Effector memory CD8-positive, alpha-beta T cell (primary cell): Measurements from ENCODE around the gene TCAF1.
"Not testable (repeated sequence)": the region's sequence is repeated elsewhere in the genome, so short reads cannot be mapped to it uniquely, and the experiment has no call there.

ENCODE experiments used
- ATAC-seq: fragments of 150-1000 bp; cut with Tn5 transposase; replicated peaks from 2 replicates; pipeline ENCODE4 v1.10.0; 2021; ENCODE audit warnings: mild to moderate bottlenecking, moderate library complexity
- DNase-seq, 3 experiments: peaks; one replicate each; pipeline ENCODE4 v3.0.0; 2021
- H3K27ac Mint-ChIP-seq, 2 donors: one replicate each; pipeline ENCODE4 v1.8.0; 2022; ENCODE audit warnings: mild to moderate bottlenecking in 2 of 2, mixed read lengths in 2 of 2, moderate library complexity in 2 of 2
- H3K27me3 Mint-ChIP-seq, 2 donors: one replicate each; pipeline ENCODE4 v1.8.0; 2022; ENCODE audit warnings: mixed read lengths in 2 of 2
- H3K36me3 Mint-ChIP-seq: one replicate; pipeline ENCODE4 v1.8.0; 2022; ENCODE audit warnings: mild to moderate bottlenecking, moderate library complexity, mixed read lengths; ENCODE audit not compliant: insufficient read depth
- H3K4me1 Mint-ChIP-seq, 2 donors: one replicate each; pipeline ENCODE4 v1.8.0; 2022; ENCODE audit warnings: low read depth in 2 of 2, mixed read lengths in 2 of 2
- H3K4me3 Mint-ChIP-seq, 2 donors: one replicate each; pipeline ENCODE4 v1.8.0; 2022; ENCODE audit warnings: mild to moderate bottlenecking in 2 of 2, mixed read lengths in 2 of 2, moderate library complexity in 2 of 2
- H3K9me3 Mint-ChIP-seq, 2 donors: one replicate each; pipeline ENCODE4 v1.8.0; 2022; ENCODE audit warnings: mixed read lengths in 2 of 2

TCAF1 gene

GRCh38 chr7:143871534-143871933 lies 30.4 kb downstream of the TCAF1 start:
- H3K27me3 Mint-ChIP-seq, H3K4me1 Mint-ChIP-seq, H3K36me3 Mint-ChIP-seq, DNase-seq, H3K27ac Mint-ChIP-seq, H3K4me3 Mint-ChIP-seq, ATAC-seq, H3K9me3 Mint-ChIP-seq: not testable (repeated sequence)

GRCh38 chr7:143857994-143858393 lies 44.0 kb downstream of the TCAF1 start:
- DNase-seq, H3K4me1 Mint-ChIP-seq, H3K27ac Mint-ChIP-seq, ATAC-seq, H3K27me3 Mint-ChIP-seq, H3K9me3 Mint-ChIP-seq, H3K36me3 Mint-ChIP-seq, H3K4me3 Mint-ChIP-seq: not testable (repeated sequence)

DNA sequence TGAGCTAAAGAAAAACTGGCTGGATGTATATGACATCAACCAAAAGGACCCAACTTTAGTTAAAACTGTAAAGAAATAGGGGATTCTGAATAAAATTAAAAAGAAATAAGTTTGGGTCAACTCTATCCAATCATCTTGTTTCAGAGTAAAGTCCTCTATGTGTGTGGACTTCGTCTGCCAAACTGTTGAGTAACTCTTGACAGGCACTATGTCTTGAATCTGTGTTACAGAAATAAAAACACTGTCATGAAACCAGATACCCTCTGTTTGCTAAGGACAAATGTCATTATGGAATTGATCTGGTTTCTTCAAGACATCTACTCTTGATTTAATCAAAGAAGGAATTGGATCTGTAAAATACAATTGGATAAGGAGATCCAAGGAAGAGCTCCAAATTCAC lies 46.5 kb downstream of the TCAF1 start:
- DNase-seq, H3K9me3 Mint-ChIP-seq, ATAC-seq, H3K4me1 Mint-ChIP-seq, H3K4me3 Mint-ChIP-seq, H3K36me3 Mint-ChIP-seq, H3K27ac Mint-ChIP-seq, H3K27me3 Mint-ChIP-seq: not testable (repeated sequence)

- no peak for DNase-seq
- Mint-ChIP-seq H3K4me1 (no peaks in the 10 kb centered on the region), H3K36me3 (no peaks in the 10 kb centered on the region), H3K27me3 (no peaks in the 10 kb centered on the region), H3K9me3 (no peaks in the 10 kb centered on the region), H3K27ac (no peak overlapping the region), H3K4me3 (no peak overlapping the region)
- no peak for ATAC-seq
These were observed 51.3 kb downstream of the TCAF1 start for GRCh38 chr7:143850682-143851081.

GRCh38 chr7:143849785-143850479 lies 52.0 kb downstream of the TCAF1 start:
- Mint-ChIP-seq H3K36me3 (no peaks in the 10 kb centered on the region), H3K4me3 (no peak overlapping the region), H3K9me3 (no peaks in the 10 kb centered on the region), H3K27ac (no peak overlapping the region), H3K4me1 (no peaks in the 10 kb centered on the region), H3K27me3 (no peaks in the 10 kb centered on the region)
- no peak for ATAC-seq
- DNase-seq = no peak

GRCh38 chr7:143848192-143848591 lies 53.8 kb downstream of the TCAF1 start:
- Mint-ChIP-seq H3K27me3 (no peaks in the 10 kb centered on the region), H3K9me3 (no peaks in the 10 kb centered on the region), H3K4me1 (no peaks in the 10 kb centered on the region), H3K27ac (no peak overlapping the region), H3K4me3 (no peak overlapping the region), H3K36me3 (no peaks in the 10 kb centered on the region)
- DNase-seq (no peak), ATAC-seq (no peak)

- no peaks in the 10 kb centered on the region for H3K9me3 Mint-ChIP-seq
- H3K4me3 Mint-ChIP-seq = no peak overlapping the region
- DNase-seq = no peak
- H3K27me3 Mint-ChIP-seq = no peaks in the 10 kb centered on the region
- H3K27ac Mint-ChIP-seq = no peak overlapping the region
- no peaks in the 10 kb centered on the region for H3K36me3 Mint-ChIP-seq
- no peaks in the 10 kb centered on the region for H3K4me1 Mint-ChIP-seq
- no peak for ATAC-seq
These were observed 55.3 kb downstream of the TCAF1 start for GRCh38 chr7:143846692-143847091.

DNA sequence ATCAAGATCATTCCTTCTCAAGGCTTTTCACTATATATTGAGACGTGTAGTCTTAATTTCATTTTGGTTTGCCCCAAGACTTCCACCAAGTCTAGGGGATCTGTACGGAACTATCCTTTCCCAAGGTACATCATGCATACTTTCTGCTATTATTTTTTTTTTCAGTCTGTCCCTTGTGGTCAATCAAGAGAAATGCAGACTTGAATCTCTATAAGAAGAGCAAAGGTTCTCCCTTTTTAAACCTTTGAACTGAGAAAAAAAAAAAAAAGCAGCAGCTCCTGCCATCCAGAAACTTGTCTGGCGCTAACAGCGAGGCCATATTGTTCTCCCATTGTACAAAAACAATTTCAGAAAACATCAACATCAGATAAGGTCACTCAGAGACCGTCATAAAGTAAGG lies 60.3 kb downstream of the TCAF1 start:
- H3K9me3 Mint-ChIP-seq, ATAC-seq: not testable (repeated sequence)

DNA sequence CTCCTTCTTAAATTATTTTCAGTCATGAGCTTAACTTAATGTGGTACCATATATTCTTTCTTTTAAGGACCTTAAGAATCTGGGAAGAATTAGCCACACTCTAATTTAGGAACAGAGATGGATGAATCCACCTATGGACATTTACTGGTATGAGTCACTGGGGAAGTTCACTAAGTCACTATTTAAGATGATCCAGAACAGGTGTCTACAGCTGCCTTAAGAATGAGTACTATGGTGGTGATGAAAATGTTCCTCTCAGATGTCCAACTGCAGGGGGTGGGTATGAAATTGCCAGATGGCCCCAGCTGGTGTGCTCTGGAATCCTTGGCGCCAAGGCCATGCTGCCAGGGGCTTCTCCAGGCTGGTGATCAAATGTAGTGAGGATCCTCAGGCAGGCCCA lies 61.9 kb downstream of the TCAF1 start:
- H3K27ac Mint-ChIP-seq, H3K4me1 Mint-ChIP-seq, ATAC-seq, H3K36me3 Mint-ChIP-seq, H3K4me3 Mint-ChIP-seq, H3K9me3 Mint-ChIP-seq, DNase-seq, H3K27me3 Mint-ChIP-seq: not testable (repeated sequence)

More for the DNA sequence above, 60.3 kb downstream of the TCAF1 start:
- not testable (repeated sequence) for H3K4me1 Mint-ChIP-seq, H3K4me3 Mint-ChIP-seq, DNase-seq, H3K27ac Mint-ChIP-seq, H3K27me3 Mint-ChIP-seq, H3K36me3 Mint-ChIP-seq

- not testable (repeated sequence) for H3K27me3 Mint-ChIP-seq, H3K4me1 Mint-ChIP-seq, H3K4me3 Mint-ChIP-seq, H3K27ac Mint-ChIP-seq, H3K9me3 Mint-ChIP-seq, H3K36me3 Mint-ChIP-seq
- peak; percentile 54 for ATAC-seq
- DNase-seq = peak; percentile 95 to 98 (median 97)
These were observed 64.8 kb downstream of the TCAF1 start for GRCh38 chr7:143837223-143837622.

DNA sequence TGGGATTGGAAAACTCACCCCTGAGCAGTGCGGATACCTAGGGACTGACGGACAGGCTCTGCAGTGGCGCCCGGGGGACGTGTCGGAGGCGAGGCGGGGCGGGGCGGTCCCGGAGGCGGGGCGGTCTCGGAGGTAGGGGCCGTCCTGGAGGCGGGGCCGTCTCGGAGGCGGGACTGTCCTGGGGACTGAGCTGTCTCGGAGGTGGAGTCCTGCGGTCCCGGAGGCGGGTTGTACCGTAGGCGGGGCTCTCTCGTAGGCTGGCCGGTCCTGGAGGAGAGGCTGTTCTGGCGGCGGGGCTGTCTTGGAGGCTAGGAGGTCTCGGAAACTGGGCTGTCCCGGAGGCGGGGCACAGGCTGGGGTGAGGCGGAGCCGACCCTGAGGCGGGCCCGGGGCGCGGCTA lies 65.4 kb downstream of the TCAF1 start:
- Mint-ChIP-seq H3K27ac (peak overlapping the region; percentile 67 to 93), H3K4me3 (peak overlapping the region; percentile 62 to 80)
- not testable (repeated sequence) for H3K4me1 Mint-ChIP-seq, H3K9me3 Mint-ChIP-seq, H3K36me3 Mint-ChIP-seq, H3K27me3 Mint-ChIP-seq
- peak; percentile 92 to 98 (median 97) for DNase-seq
- ATAC-seq = peak; percentile 75

GRCh38 chr7:143836088-143836487 lies 65.9 kb downstream of the TCAF1 start:
- DNase-seq, H3K27me3 Mint-ChIP-seq, H3K9me3 Mint-ChIP-seq, H3K36me3 Mint-ChIP-seq, H3K4me1 Mint-ChIP-seq: not testable (repeated sequence)
- Mint-ChIP-seq H3K4me3 (peak overlapping the region; percentile 62 to 80), H3K27ac (peak overlapping the region; percentile 67 to 93)
- ATAC-seq = peak; percentile 48

DNA sequence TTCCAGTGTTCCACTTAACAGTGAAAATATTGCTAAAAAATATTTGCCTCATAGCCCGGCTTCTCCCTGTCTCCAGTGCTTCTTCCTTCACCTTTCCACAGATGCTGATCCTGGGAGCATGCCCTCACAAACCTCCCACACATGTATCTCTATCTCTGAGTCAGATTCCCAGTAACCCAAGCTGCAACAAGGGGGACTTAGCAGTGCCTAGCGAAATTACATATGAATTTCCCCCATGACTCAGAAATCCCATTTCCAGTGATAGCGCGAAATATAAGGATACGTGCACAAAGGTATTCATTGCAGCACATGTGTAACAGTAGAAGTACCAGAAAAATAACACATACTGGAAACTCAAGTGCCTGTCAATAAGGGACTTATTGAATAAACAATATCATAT lies 75.4 kb downstream of the TCAF1 start:
- H3K9me3 Mint-ChIP-seq, H3K27ac Mint-ChIP-seq, DNase-seq, H3K27me3 Mint-ChIP-seq, ATAC-seq, H3K4me1 Mint-ChIP-seq, H3K4me3 Mint-ChIP-seq, H3K36me3 Mint-ChIP-seq: not testable (repeated sequence)

GRCh38 chr7:143824295-143825135 lies 77.5 kb downstream of the TCAF1 start:
- not testable (repeated sequence) for H3K4me1 Mint-ChIP-seq, H3K27me3 Mint-ChIP-seq, H3K4me3 Mint-ChIP-seq, H3K36me3 Mint-ChIP-seq, H3K9me3 Mint-ChIP-seq, DNase-seq, H3K27ac Mint-ChIP-seq, ATAC-seq
